Measurements from ENCODE around the gene RNASEH2C.

DNA sequence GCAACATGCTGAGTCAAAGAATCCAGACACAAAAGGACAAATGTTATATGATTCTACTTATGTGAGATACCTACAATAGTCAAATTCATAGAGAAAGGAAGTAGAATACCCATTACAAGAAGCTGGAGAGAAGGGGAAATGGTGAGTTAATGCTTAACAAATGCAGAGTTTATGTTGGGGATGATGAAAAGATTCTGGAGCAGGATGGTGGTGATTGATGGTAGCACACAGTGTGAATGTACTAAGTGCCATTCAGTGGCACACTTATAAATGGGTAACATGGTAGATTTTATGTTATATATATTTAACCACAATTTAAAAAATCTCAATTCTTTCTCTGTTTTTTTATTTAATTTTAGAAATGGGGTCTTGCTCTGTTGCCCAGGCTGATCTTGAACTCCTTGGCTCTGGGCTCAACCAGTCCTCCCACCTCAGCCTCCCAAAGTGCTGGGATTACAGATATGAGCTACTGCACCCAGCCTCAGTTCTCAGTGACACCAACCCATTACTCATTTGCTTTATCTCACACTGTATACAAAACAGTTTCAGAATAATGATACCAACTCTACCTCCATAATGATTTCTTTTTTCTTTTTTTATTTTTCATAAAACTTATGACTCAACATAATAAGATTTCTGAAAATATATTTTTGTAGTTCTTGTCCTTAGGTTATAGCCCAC, 48.3 kb downstream of the RNASEH2C start:
- TF ChIP-seq, protein P1, sequence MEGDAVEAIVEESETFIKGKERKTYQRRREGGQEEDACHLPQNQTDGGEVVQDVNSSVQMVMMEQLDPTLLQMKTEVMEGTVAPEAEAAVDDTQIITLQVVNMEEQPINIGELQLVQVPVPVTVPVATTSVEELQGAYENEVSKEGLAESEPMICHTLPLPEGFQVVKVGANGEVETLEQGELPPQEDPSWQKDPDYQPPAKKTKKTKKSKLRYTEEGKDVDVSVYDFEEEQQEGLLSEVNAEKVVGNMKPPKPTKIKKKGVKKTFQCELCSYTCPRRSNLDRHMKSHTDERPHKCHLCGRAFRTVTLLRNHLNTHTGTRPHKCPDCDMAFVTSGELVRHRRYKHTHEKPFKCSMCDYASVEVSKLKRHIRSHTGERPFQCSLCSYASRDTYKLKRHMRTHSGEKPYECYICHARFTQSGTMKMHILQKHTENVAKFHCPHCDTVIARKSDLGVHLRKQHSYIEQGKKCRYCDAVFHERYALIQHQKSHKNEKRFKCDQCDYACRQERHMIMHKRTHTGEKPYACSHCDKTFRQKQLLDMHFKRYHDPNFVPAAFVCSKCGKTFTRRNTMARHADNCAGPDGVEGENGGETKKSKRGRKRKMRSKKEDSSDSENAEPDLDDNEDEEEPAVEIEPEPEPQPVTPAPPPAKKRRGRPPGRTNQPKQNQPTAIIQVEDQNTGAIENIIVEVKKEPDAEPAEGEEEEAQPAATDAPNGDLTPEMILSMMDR (IDR thresholded peaks at IDR 0.05), result no peak
- no peak for TF ChIP-seq ZFX (IDR thresholded peaks at IDR 0.05; ENCODE audit: borderline replicate concordance)
